ENCODE data around the gene CCND1.

Gene CCND1

DNA sequence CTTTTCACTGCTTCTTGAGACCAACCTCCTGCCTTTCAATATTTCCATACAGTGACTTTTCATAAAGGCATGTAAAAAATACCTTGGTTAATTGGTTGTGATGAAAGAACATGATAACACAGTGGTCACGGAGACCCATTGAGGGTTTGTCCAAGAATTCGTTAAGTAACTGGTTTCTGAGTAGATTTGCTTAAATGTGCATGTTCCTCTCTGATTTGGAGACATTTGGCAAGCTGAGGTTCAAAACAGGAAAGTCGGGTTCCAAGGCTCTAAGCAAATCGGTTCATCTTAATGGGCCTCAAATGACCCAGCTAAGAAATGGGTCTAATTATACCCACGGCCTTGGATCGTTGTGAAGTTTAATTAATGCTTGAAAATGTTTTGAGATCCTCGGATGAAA is 36.9 kb upstream of the CCND1 start:
- Histone ChIP-seq H3K9me3 (no peaks in the 10 kb centered on the region), H3K27me3 (peaks cover 62% of the 10 kb centered on the region), H3K27ac (no peak overlapping the region), H3K4me1 (ENCODE audit: control insufficient read depth in 1 of 2, insufficient read depth in 1 of 2, low read depth in 1 of 2, low read length in 1 of 2) (peaks cover 17 to 21% of the 10 kb centered on the region in 2 experiments), H3K36me3 (no peaks in the 10 kb centered on the region), H3K4me3 (ENCODE audit: low read depth in 1 of 2, low read length in 1 of 2) (no peak overlapping the region)
- TF ChIP-seq, protein P1, sequence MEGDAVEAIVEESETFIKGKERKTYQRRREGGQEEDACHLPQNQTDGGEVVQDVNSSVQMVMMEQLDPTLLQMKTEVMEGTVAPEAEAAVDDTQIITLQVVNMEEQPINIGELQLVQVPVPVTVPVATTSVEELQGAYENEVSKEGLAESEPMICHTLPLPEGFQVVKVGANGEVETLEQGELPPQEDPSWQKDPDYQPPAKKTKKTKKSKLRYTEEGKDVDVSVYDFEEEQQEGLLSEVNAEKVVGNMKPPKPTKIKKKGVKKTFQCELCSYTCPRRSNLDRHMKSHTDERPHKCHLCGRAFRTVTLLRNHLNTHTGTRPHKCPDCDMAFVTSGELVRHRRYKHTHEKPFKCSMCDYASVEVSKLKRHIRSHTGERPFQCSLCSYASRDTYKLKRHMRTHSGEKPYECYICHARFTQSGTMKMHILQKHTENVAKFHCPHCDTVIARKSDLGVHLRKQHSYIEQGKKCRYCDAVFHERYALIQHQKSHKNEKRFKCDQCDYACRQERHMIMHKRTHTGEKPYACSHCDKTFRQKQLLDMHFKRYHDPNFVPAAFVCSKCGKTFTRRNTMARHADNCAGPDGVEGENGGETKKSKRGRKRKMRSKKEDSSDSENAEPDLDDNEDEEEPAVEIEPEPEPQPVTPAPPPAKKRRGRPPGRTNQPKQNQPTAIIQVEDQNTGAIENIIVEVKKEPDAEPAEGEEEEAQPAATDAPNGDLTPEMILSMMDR (IDR thresholded peaks at IDR 0.05) = no peak

- H3K27me3 ChIP-seq = peaks cover 68% of the 10 kb centered on the region
Observed at GRCh38 chr11:69605737-69606526, 35.0 kb upstream of the CCND1 start.

DNA sequence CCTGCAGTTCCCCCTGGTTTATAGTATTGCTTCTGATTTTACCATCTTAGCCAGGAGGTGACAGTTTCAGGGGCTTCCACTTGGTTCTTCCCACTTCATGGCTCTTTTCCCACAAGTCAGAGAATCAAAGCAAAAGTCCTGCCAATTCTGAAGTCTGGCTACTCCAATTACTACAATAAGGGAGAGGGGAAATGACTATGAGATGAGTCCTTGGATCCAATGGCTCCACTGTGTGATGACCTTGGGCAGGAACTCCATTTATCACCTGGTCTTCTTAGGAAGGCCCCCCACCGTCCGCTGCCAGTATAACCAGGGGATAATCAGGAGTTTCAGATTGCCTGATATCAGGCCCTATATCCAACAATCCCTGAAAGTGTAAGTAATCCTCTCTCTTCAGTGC is 31.6 kb upstream of the CCND1 start:
- no peak overlapping the region for H3K27ac ChIP-seq
- H3K27me3 ChIP-seq = peaks cover 48% of the 10 kb centered on the region
- TF ChIP-seq, protein P1 (IDR thresholded peaks at IDR 0.05) = no peak
- H3K9me3 ChIP-seq = no peaks in the 10 kb centered on the region
- no peaks in the 10 kb centered on the region for H3K36me3 ChIP-seq
- H3K4me1 ChIP-seq (ENCODE audit: control insufficient read depth in 1 of 2, insufficient read depth in 1 of 2, low read depth in 1 of 2, low read length in 1 of 2) = peaks cover 7 to 8% of the 10 kb centered on the region in 2 experiments
- H3K4me3 ChIP-seq (ENCODE audit: low read depth in 1 of 2, low read length in 1 of 2) = no peak overlapping the region

More at GRCh38 chr11:69605737-69606526, 35.0 kb upstream of the CCND1 start:
- TF ChIP-seq, protein P1 (IDR thresholded peaks at IDR 0.05) = no peak
- H3K36me3 ChIP-seq = no peaks in the 10 kb centered on the region
- H3K4me1 ChIP-seq (ENCODE audit: control insufficient read depth in 1 of 2, insufficient read depth in 1 of 2, low read depth in 1 of 2, low read length in 1 of 2) = peaks cover 8 to 10% of the 10 kb centered on the region in 2 experiments
- no peak overlapping the region for H3K27ac ChIP-seq
- no peaks in the 10 kb centered on the region for H3K9me3 ChIP-seq
- H3K4me3 ChIP-seq (ENCODE audit: low read depth in 1 of 2, low read length in 1 of 2) = no peak overlapping the region

- Histone ChIP-seq H3K4me3 (ENCODE audit: low read depth in 1 of 2, low read length in 1 of 2) (no peak overlapping the region), H3K36me3 (no peaks in the 10 kb centered on the region), H3K27ac (no peak overlapping the region), H3K4me1 (ENCODE audit: control insufficient read depth in 1 of 2, insufficient read depth in 1 of 2, low read depth in 1 of 2, low read length in 1 of 2) (peaks cover 7 to 8% of the 10 kb centered on the region in 2 experiments), H3K9me3 (no peaks in the 10 kb centered on the region), H3K27me3 (peaks cover 25% of the 10 kb centered on the region)
- TF ChIP-seq, protein P1 (IDR thresholded peaks at IDR 0.05) = no peak
Observed at GRCh38 chr11:69611548-69612526, 29.1 kb upstream of the CCND1 start.

DNA sequence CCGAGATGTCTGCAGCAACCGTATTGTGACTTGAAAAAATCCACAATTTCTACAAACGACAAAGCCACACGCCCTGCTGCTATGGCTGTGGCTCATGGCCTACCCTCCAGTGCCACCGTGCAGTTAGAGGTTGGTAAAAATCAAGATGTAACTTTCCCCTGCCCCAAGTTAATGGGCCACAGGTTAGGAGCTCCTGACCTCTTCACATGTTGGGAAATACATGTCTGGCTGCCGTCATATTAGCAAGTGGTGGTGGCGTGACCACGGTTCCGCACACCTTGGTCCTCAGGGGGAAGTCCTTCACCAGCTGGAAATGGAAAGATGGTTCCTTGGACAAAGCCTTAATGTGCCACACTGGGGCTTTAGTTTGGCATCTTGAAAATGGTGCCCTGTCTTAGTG is 27.4 kb upstream of the CCND1 start:
- no peak overlapping the region for H3K4me3 ChIP-seq (ENCODE audit: low read depth in 1 of 2, low read length in 1 of 2)
- no peaks in the 10 kb centered on the region for H3K9me3 ChIP-seq
- H3K27me3 ChIP-seq = peaks cover 22% of the 10 kb centered on the region
- TF ChIP-seq, protein P1 (IDR thresholded peaks at IDR 0.05) = no peak
- no peaks in the 10 kb centered on the region for H3K36me3 ChIP-seq
- no peak overlapping the region for H3K27ac ChIP-seq
- peaks cover 7 to 8% of the 10 kb centered on the region in 2 experiments for H3K4me1 ChIP-seq (ENCODE audit: control insufficient read depth in 1 of 2, insufficient read depth in 1 of 2, low read depth in 1 of 2, low read length in 1 of 2)

Data from neutrophil (primary cell).